Erythroblast (primary cell): ENCODE measurements around the gene ZNF160.
A peak's percentile ranks its signal among the peaks of the same experiment; 100 is the strongest.
"Not testable (repeated sequence)": the region's sequence is repeated elsewhere in the genome, so short reads cannot be mapped to it uniquely, and the experiment has no call there.

Experiments used
- DNase-seq, 2 experiments: peaks; one replicate each; lab custom pipeline; 2025; lab: John Stamatoyannopoulos, UW
- GATA1 ChIP-seq: IDR thresholded peaks from 2 replicates; pipeline ENCODE4 v1.6.1; 2011; ENCODE audit warnings: low read depth, mild to moderate bottlenecking, control low read depth, low read length, moderate library complexity
- POLR2A ChIP-seq: IDR thresholded peaks from 2 replicates; pipeline ENCODE4 v1.6.1; 2011; ENCODE audit warnings: mild to moderate bottlenecking, low read length

ZNF160 gene

GRCh38 chr19:53103234-53104203 is at the start of gene ZNF160:
Gene ZNF160 (minus strand): TSS chr19:53103422. CDS start chr19:53086276, 17,146 bp downstream.
- peak; percentile 79 for TF ChIP-seq POLR2A
- TF ChIP-seq GATA1, result no peak
- DNase-seq, result peak; percentile 95 to 96

- no peak for DNase-seq
- TF ChIP-seq GATA1 (no peak), POLR2A (no peak)
Measured at GRCh38 chr19:53147645-53148044, 44.4 kb upstream of the ZNF160 start.

GRCh38 chr19:53140351-53140750 is 37.1 kb upstream of the ZNF160 start:
- TF ChIP-seq GATA1 (no peak), POLR2A (no peak)
- DNase-seq, result no peak

- TF ChIP-seq GATA1 (no peak), POLR2A (no peak)
Measured at GRCh38 chr19:53136432-53136831, 33.2 kb upstream of the ZNF160 start.

GRCh38 chr19:53132141-53132991 is 29.1 kb upstream of the ZNF160 start, which contains the start of gene ZNF415:
Gene ZNF415 (minus strand): TSS chr19:53132910. CDS start chr19:53122676, 10,234 bp downstream.
- peak in 1 of 2 experiments; percentile 17 for DNase-seq
- TF ChIP-seq GATA1 (no peak), POLR2A (no peak)

More at GRCh38 chr19:53136432-53136831, 33.2 kb upstream of the ZNF160 start:
- no peak for DNase-seq

GRCh38 chr19:53131727-53132126 is 28.5 kb upstream of the ZNF160 start:
- DNase-seq, result no peak
- TF ChIP-seq POLR2A (no peak), GATA1 (no peak)

- TF ChIP-seq POLR2A (no peak), GATA1 (no peak)
- no peak for DNase-seq
Measured at GRCh38 chr19:53131085-53131590, 27.9 kb upstream of the ZNF160 start.

- no peak for TF ChIP-seq GATA1
- no peak for TF ChIP-seq POLR2A
- DNase-seq, result no peak
Measured at GRCh38 chr19:53130506-53130905, 27.3 kb upstream of the ZNF160 start.

GRCh38 chr19:53126733-53127526 is 23.7 kb upstream of the ZNF160 start:
- not testable (repeated sequence) for DNase-seq

GRCh38 chr19:53123400-53123799 is 20.2 kb upstream of the ZNF160 start:
- no peak for DNase-seq
- TF ChIP-seq GATA1 (no peak), POLR2A (no peak)

GRCh38 chr19:53112286-53112685 is 9.1 kb upstream of the ZNF160 start:
- no peak for TF ChIP-seq GATA1
- no peak for TF ChIP-seq POLR2A
- DNase-seq, result no peak

GRCh38 chr19:53109527-53109926 is 6.3 kb upstream of the ZNF160 start:
- TF ChIP-seq GATA1, result no peak
- TF ChIP-seq POLR2A, result no peak
- DNase-seq, result no peak

- TF ChIP-seq GATA1, result no peak
- TF ChIP-seq POLR2A, result no peak
- peak; percentile 65 to 72 for DNase-seq
Measured at GRCh38 chr19:53102756-53103233, 427 bp downstream of the ZNF160 start.

GRCh38 chr19:53102206-53102755 is 941 bp downstream of the ZNF160 start:
- peak in 1 of 2 experiments; percentile 21 for DNase-seq
- TF ChIP-seq GATA1 (no peak), POLR2A (no peak)
